Testis (tissue), 2 donors: Measurements from ENCODE around the gene RNASE8.

Experiments used
- POLR2A ChIP-seq: fragments of 450-650 bp; IDR thresholded peaks from one replicate; pipeline ENCODE4 v1.6.1; 2017; ENCODE audit warnings: antibody characterized with exemption, mild to moderate bottlenecking, moderate library complexity
- TF ChIP-seq, protein P1 (sequence below), 3 experiments: fragments of 450-650 bp in 2 of 3; fragments of 200-600 bp in 1 of 3; sonication (generic) in 1 of 3; IDR thresholded peaks; one replicate each; pipeline ENCODE4 v1.5.1; 2016 to 2019; ENCODE audit warnings: antibody characterized with exemption in 3 of 3, mild to moderate bottlenecking in 2 of 3, moderate library complexity in 1 of 3

DNA sequence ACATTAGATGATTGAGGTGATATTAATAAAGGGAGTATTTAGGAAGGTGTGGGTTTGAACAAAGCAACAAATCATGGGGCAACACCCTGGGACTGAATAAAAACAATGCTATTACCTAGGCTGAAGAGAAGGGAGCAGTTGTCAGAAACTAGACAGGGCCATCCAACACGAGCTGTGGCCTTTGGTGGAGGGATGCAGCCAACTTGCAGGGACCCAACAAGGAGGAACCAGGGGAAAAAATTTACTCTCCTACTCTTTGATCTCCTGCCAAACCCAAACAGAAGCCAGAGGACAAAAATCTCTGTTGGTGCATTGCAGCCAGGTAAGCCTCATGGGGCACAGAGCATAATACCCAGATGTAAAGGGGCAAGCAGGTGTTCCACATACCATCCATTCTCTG, 46.5 kb upstream of the RNASE8 start:
- no peak for TF ChIP-seq POLR2A
- TF ChIP-seq, protein P1, sequence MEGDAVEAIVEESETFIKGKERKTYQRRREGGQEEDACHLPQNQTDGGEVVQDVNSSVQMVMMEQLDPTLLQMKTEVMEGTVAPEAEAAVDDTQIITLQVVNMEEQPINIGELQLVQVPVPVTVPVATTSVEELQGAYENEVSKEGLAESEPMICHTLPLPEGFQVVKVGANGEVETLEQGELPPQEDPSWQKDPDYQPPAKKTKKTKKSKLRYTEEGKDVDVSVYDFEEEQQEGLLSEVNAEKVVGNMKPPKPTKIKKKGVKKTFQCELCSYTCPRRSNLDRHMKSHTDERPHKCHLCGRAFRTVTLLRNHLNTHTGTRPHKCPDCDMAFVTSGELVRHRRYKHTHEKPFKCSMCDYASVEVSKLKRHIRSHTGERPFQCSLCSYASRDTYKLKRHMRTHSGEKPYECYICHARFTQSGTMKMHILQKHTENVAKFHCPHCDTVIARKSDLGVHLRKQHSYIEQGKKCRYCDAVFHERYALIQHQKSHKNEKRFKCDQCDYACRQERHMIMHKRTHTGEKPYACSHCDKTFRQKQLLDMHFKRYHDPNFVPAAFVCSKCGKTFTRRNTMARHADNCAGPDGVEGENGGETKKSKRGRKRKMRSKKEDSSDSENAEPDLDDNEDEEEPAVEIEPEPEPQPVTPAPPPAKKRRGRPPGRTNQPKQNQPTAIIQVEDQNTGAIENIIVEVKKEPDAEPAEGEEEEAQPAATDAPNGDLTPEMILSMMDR (IDR thresholded peaks at IDR 0.05) = no peak
